A549 (cell line): ENCODE results near the gene RGL4. TPM values are rescaled to one million over a fixed set of nuclear protein-coding genes. Genes with fewer than 3 reads are reported as not detected.

Experiments
- ATAC-seq, 2 experiments: fragments of 200-7000 bp in 1 of 2; fragments of >200 bp in 1 of 2; cut with Nextera tagmentation in 1 of 2; cut with Tn5 transposase in 1 of 2; 3 replicates each; pipeline versions ENCODE4 v1.8.0 to v1.9.1; 2018 to 2020; ENCODE audit warnings: mild to moderate bottlenecking in 1 of 2, moderate library complexity in 1 of 2
- CTCF ChIA-PET: fragments of 300-600 bp; sonication (Branson Sonifier 250); formaldehyde crosslinking; extraction: SDS; loops from one replicate; lab custom pipeline; 2021; ENCODE audit warnings: antibody characterized with exemption, inconsistent platforms; lab: Yijun Ruan, JAX
- POLR2A ChIA-PET: fragments of 350-600 bp; formaldehyde crosslinking; extraction: SDS; loops from one replicate; lab custom pipeline; 2021; ENCODE audit warnings: antibody characterized with exemption, inconsistent platforms; lab: Yijun Ruan, JAX
- DNase-seq, 2 experiments: peaks; one replicate each; pipeline versions ENCODE4 v3.0.0 to v3.0.0-alpha.2; 2011 to 2016; ENCODE audit warnings: low read depth in 1 of 2, low spot score in 1 of 2
- FAIRE-seq: peaks from 2 replicates; lab custom pipeline; 2011; peaks lifted over from hg19 to GRCh38; lab: Jason Lieb, UNC
- H3K27ac ChIP-seq, 2 experiments: fragments of >200 bp; sonication (Bioruptor Twin); formaldehyde crosslinking; 3 replicates each; pipeline ENCODE4 v1.5.1; 2016 to 2017
- H3K4me1 ChIP-seq: fragments of >200 bp; sonication (Bioruptor Twin); formaldehyde crosslinking; 3 replicates; pipeline ENCODE4 v1.6.1; 2016
- H3K4me2 ChIP-seq: fragments of >200 bp; sonication (Bioruptor Twin); formaldehyde crosslinking; 3 replicates; pipeline ENCODE4 v1.6.1; 2016
- H3K4me3 ChIP-seq: fragments of >200 bp; sonication (Bioruptor Twin); formaldehyde crosslinking; 3 replicates; pipeline ENCODE4 v1.5.1; 2016
- H3K9me3 ChIP-seq: fragments of >200 bp; sonication (Bioruptor Twin); formaldehyde crosslinking; 3 replicates; pipeline ENCODE4 v1.6.1; 2016
- BCL3 ChIP-seq: fragments of >200 bp; sonication (Bioruptor Twin); formaldehyde crosslinking; IDR thresholded peaks from 3 replicates; pipeline ENCODE4 v1.6.1; 2016
- CBX2 ChIP-seq: fragments of 200-600 bp; sonication (generic); IDR thresholded peaks from 2 replicates; pipeline ENCODE4 v1.6.1; 2016; ENCODE audit warnings: low read depth, mild to moderate bottlenecking, borderline replicate concordance
- CBX8 ChIP-seq: fragments of 200-600 bp; sonication (generic); IDR thresholded peaks from 2 replicates; pipeline ENCODE4 v1.6.1; 2016
- CHD2 ChIP-seq: fragments of 150-350 bp; IDR thresholded peaks from 2 replicates; pipeline ENCODE4 v1.6.1; 2014; ENCODE audit warnings: low read length; ENCODE audit not compliant: partially characterized antibody
- CHD4 ChIP-seq: fragments of 200-600 bp; sonication (generic); IDR thresholded peaks from 2 replicates; pipeline ENCODE4 v1.6.1; 2016; ENCODE audit warnings: antibody characterized with exemption, mild to moderate bottlenecking, borderline replicate concordance
- EHF ChIP-seq: fragments of 250-450 bp; sonication (Bioruptor Pico); IDR thresholded peaks from 2 replicates; pipeline ENCODE4 v1.5.0; 2020; ENCODE audit warnings: mild to moderate bottlenecking
- ESRRA ChIP-seq: fragments of 150-350 bp; IDR thresholded peaks from 2 replicates; pipeline ENCODE4 v1.6.1; 2014; ENCODE audit warnings: mild to moderate bottlenecking, low read length, borderline replicate concordance
- FOSB ChIP-seq: fragments of 250-450 bp; sonication (Bioruptor Pico); IDR thresholded peaks from 2 replicates; pipeline ENCODE4 v1.5.0; 2020; ENCODE audit warnings: mild to moderate bottlenecking, moderate library complexity
- GATA3 ChIP-seq: IDR thresholded peaks from 2 replicates; pipeline ENCODE4 v1.6.1; 2012; ENCODE audit warnings: borderline replicate concordance
- HDAC2 ChIP-seq: fragments of 200-600 bp; sonication (generic); IDR thresholded peaks from 2 replicates; pipeline ENCODE4 v1.6.1; 2016
- HOXA7 ChIP-seq: fragments of 250-450 bp; sonication (Bioruptor Pico); IDR thresholded peaks from 2 replicates; pipeline ENCODE4 v1.5.0; 2020; ENCODE audit warnings: mild to moderate bottlenecking, moderate library complexity
- MYC ChIP-seq: IDR thresholded peaks from 2 replicates; pipeline ENCODE4 v1.6.1; 2012; ENCODE audit warnings: mild to moderate bottlenecking, inconsistent platforms, low read length, improper control_type of control experiment, borderline replicate concordance
- NR3C1 ChIP-seq: fragments of >200 bp; sonication (Bioruptor Twin); formaldehyde crosslinking; IDR thresholded peaks from 3 replicates; pipeline ENCODE4 v1.6.1; 2017
- POLR2A ChIP-seq: IDR thresholded peaks from 2 replicates; pipeline ENCODE4 v1.6.1; 2012; ENCODE audit warnings: mild to moderate bottlenecking, low read length
- RAD21 ChIP-seq, 2 experiments: fragments of >200 bp in 1 of 2; sonication (Bioruptor Twin) in 1 of 2; formaldehyde crosslinking in 1 of 2; IDR thresholded peaks in 1 of 2; conservative IDR thresholded peaks in 1 of 2; 2 replicates in 1 of 2; 3 replicates in 1 of 2; pipeline ENCODE4 v1.6.1; 2012 to 2018; ENCODE audit warnings: inconsistent platforms in 1 of 2
- RARB ChIP-seq: fragments of 250-450 bp; sonication (Bioruptor Pico); IDR thresholded peaks from 2 replicates; pipeline ENCODE4 v1.8.0; 2021; ENCODE audit warnings: mild to moderate bottlenecking, moderate library complexity
- RCOR1 ChIP-seq: fragments of 150-350 bp; IDR thresholded peaks from 2 replicates; pipeline ENCODE4 v1.6.1; 2014; ENCODE audit warnings: antibody characterized with exemption, low read length, low read depth
- RFX5 ChIP-seq: fragments of 450-650 bp; IDR thresholded peaks from 2 replicates; pipeline ENCODE4 v1.7.1; 2014; ENCODE audit warnings: antibody characterized with exemption, mild to moderate bottlenecking, moderate library complexity
- RNF2 ChIP-seq: fragments of 200-600 bp; sonication (generic); IDR thresholded peaks from 2 replicates; pipeline ENCODE4 v1.6.1; 2016; ENCODE audit warnings: low read depth, mild to moderate bottlenecking, antibody characterized with exemption, moderate library complexity, borderline replicate concordance
- SMC3 ChIP-seq: fragments of >200 bp; sonication (Bioruptor Twin); formaldehyde crosslinking; IDR thresholded peaks from 3 replicates; pipeline ENCODE4 v1.6.1; 2018; ENCODE audit warnings: inconsistent platforms
- TFCP2L1 ChIP-seq: fragments of 250-450 bp; sonication (Bioruptor Pico); IDR thresholded peaks from 2 replicates; pipeline ENCODE4 v1.5.0; 2021; ENCODE audit warnings: mild to moderate bottlenecking
- TP53 ChIP-seq: fragments of 250-450 bp; sonication (Bioruptor Pico); IDR thresholded peaks from 2 replicates; pipeline ENCODE4 v1.5.0; 2021; ENCODE audit warnings: mild to moderate bottlenecking, moderate library complexity
- ZC3H11A ChIP-seq: fragments of 450-650 bp; IDR thresholded peaks from 2 replicates; pipeline ENCODE4 v1.6.1; 2014; ENCODE audit warnings: antibody characterized with exemption, mild to moderate bottlenecking
- ZFP36 ChIP-seq: fragments of 450-650 bp; IDR thresholded peaks from 2 replicates; pipeline ENCODE4 v1.6.1; 2014; ENCODE audit warnings: borderline replicate concordance; ENCODE audit not compliant: partially characterized antibody
- ZNF302 ChIP-seq: fragments of 250-450 bp; sonication (Bioruptor Pico); IDR thresholded peaks from 2 replicates; pipeline ENCODE4 v1.9.0; 2021; ENCODE audit warnings: inconsistent platforms, mild to moderate bottlenecking, moderate library complexity
- ZSCAN20 ChIP-seq: fragments of 250-450 bp; sonication (Bioruptor Pico); IDR thresholded peaks from 2 replicates; pipeline ENCODE4 v1.8.0; 2022; ENCODE audit warnings: mild to moderate bottlenecking, moderate library complexity
- WGBS: methylation state at CpG from one replicate; pipeline ENCODE4 v1.1.6; 2017; ENCODE audit errors: missing lambda C conversion rate; 5-methylcytosine and 5-hydroxymethylcytosine counted together
- polyA plus RNA-seq, 4 experiments: library from polyadenylated mRNA; depleted of rRNA in 3 of 4; stranded (reverse); fragments of >200 nt; fragmentation: RNase III in 1 of 4; extraction: RNeasy Plus Mini Kit Qiagen cat#74134 plus additional on column Dnase treatment in 1 of 4; gene quantifications; 2 replicates in 3 of 4; 3 replicates in 1 of 4; pipeline ENCODE4 v1.2.3, GENCODE V29; 2011 to 2017
- TF ChIP-seq, protein P1 (sequence below): fragments of >200 bp; sonication (Bioruptor Twin); formaldehyde crosslinking; IDR thresholded peaks from 3 replicates; pipeline ENCODE4 v1.5.1; 2016
- TF ChIP-seq, protein P2 (sequence below): fragments of >200 bp; sonication (Bioruptor Twin); formaldehyde crosslinking; IDR thresholded peaks from 2 replicates; pipeline ENCODE4 v1.6.1; 2016

Gene RGL4
- polyA plus RNA-seq, 2 of the 4 experiments (the other 2 are of a cell fraction) = not detected

DNA sequence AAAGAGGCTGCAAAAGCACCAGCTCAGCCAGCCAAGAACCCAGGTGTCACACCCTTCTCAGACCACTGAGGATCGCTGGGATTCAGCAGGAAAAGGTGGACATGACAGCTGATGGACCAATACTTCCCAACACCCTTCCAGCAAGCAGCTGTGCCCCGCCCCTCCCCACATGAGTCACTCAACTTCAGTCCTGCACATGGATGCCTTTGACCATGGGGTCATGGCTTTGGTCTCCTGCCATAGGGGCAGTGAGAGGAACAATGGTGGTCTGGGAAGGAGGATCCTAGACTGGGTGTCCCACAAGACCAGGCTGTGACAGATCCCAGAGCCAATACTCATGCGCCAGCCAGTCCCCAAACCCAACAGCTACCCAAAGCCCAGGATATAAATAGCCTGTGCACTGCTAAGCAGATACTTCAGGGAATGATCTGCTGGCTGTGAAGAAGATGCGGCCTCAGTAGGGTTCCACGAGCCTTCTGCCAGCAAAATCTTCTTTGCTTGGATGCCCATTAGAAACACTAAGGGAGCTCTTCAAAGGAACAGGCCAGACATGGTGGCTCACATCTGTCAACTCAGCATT, 5.5 kb upstream of the RGL4 start:
- TF ChIP-seq NR3C1 (no peak), ZNF302 (CRISPR knock-in tag) (no peak), CHD2 (no peak), ZC3H11A (no peak), RARB (CRISPR knock-in tag) (no peak), POLR2A (no peak)
- no peaks in the 10 kb centered on the region for H3K9me3 ChIP-seq
- ChIA-PET CTCF (no interaction called here), POLR2A (no interaction called here)
- no peak overlapping the region for H3K4me2 ChIP-seq
- ATAC-seq = no peak
- no peak for DNase-seq
- no peak overlapping the region for H3K27ac ChIP-seq
- WGBS = 81% methylated on average over 4 of the region's 5 CpGs
- no peaks in the 10 kb centered on the region for H3K4me1 ChIP-seq
- FAIRE-seq = no peak
- H3K4me3 ChIP-seq = no peak overlapping the region

DNA sequence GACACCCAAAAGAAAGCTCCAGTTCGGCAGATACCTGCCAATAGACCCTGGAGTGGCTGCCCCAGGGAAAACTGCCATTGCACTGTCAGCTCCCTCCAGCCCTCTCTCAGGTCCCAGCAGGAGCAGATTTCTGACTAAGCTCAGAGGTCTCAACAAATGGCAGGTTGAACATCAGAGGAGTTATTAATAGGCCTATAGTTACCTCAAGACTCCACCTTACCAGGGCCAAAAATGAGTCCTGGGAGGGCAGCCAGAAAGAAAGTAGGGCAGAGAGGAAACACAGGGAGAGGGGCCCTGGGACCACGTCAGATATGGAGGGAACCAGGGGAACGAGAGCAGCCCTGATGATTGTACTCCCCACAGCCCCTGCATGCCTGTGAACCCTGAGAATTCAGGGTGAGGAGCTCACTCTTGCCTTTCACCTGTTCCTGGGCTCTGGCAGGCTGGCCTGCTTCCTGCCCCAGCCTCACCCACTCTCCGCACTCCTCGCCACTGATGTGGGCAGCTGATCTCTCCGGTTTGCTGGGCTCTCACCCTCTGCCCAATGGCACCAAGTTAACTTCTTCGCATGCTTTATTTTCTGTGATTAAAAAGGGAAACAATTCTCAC, 4.3 kb upstream of the RGL4 start:
- WGBS = 82% methylated on average over 7 of the region's 7 CpGs
- FAIRE-seq (no peak), ATAC-seq (no peak), DNase-seq (no peak)
- TF ChIP-seq BCL3 (no peak), CHD4 (no peak), RFX5 (no peak), CBX8 (no peak), CHD2 (no peak), FOSB (CRISPR knock-in tag) (no peak), TP53 (no peak), RNF2 (no peak), RAD21 (conservative IDR thresholded peaks at IDR 0.05 in 1 of 2, IDR thresholded peaks at IDR 0.05 in 1 of 2) (no peak), ZFP36 (no peak), ESRRA (no peak), SMC3 (no peak), RARB (CRISPR knock-in tag) (no peak), EHF (CRISPR knock-in tag) (no peak), TFCP2L1 (CRISPR knock-in tag) (no peak)
- TF ChIP-seq, protein P1, sequence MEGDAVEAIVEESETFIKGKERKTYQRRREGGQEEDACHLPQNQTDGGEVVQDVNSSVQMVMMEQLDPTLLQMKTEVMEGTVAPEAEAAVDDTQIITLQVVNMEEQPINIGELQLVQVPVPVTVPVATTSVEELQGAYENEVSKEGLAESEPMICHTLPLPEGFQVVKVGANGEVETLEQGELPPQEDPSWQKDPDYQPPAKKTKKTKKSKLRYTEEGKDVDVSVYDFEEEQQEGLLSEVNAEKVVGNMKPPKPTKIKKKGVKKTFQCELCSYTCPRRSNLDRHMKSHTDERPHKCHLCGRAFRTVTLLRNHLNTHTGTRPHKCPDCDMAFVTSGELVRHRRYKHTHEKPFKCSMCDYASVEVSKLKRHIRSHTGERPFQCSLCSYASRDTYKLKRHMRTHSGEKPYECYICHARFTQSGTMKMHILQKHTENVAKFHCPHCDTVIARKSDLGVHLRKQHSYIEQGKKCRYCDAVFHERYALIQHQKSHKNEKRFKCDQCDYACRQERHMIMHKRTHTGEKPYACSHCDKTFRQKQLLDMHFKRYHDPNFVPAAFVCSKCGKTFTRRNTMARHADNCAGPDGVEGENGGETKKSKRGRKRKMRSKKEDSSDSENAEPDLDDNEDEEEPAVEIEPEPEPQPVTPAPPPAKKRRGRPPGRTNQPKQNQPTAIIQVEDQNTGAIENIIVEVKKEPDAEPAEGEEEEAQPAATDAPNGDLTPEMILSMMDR = no peak
- POLR2A ChIA-PET = no interaction called here
- CTCF ChIA-PET = interaction anchor here (0.6 to 1.0 kb wide), 3 partner anchors 10 to 44 kb away, joined by 3 read pairs; no protein-coding TSS in a partner anchor
- Histone ChIP-seq H3K27ac (no peak overlapping the region), H3K9me3 (no peaks in the 10 kb centered on the region), H3K4me3 (no peak overlapping the region), H3K4me2 (no peak overlapping the region), H3K4me1 (no peaks in the 10 kb centered on the region)

DNA sequence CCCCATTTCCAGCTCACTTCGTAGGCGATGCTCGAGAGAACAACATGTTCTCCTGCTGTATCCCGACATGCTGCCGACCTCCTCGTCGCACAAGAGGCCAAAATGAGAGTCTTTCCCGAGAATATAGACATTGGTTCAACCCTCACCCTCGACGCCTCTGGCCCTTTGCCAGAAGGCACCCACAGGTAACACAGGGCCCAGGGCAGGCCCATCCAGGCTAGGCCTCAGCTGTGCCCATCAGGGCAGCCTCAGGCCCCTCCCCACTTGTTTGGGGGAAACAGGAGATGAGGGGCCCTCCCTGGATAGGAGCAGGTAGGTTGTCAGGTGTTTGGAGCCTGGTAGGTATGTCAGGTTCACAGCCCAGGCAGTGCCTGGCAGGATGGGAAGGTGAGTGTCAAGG, 2.7 kb upstream of the RGL4 start:
- POLR2A ChIA-PET = no interaction called here
- Histone ChIP-seq H3K27ac (no peak overlapping the region), H3K4me1 (no peaks in the 10 kb centered on the region), H3K4me2 (no peak overlapping the region), H3K4me3 (no peak overlapping the region), H3K9me3 (no peaks in the 10 kb centered on the region)
- CTCF ChIA-PET = no interaction called here
- WGBS = 82% methylated on average over 10 of the region's 10 CpGs
- ATAC-seq (no peak), DNase-seq (no peak), FAIRE-seq (no peak)
- no peak for TF ChIP-seq HDAC2
- TF ChIP-seq HOXA7 (CRISPR knock-in tag) = no peak
- no peak for TF ChIP-seq ZSCAN20 (CRISPR knock-in tag)
- no peak for TF ChIP-seq RAD21 (conservative IDR thresholded peaks at IDR 0.05 in 1 of 2, IDR thresholded peaks at IDR 0.05 in 1 of 2)
- TF ChIP-seq GATA3 = no peak
- no peak for TF ChIP-seq ZC3H11A
- no peak for TF ChIP-seq RARB (CRISPR knock-in tag)
- TF ChIP-seq, protein P2, sequence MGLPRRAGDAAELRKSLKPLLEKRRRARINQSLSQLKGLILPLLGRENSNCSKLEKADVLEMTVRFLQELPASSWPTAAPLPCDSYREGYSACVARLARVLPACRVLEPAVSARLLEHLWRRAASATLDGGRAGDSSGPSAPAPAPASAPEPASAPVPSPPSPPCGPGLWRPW = no peak
- no peak for TF ChIP-seq RFX5
- no peak for TF ChIP-seq MYC
- no peak for TF ChIP-seq ZFP36
- TF ChIP-seq CBX2 = no peak
- no peak for TF ChIP-seq BCL3
- TF ChIP-seq ESRRA = no peak
- TF ChIP-seq RCOR1 = no peak
- TF ChIP-seq, protein P1 = no peak
